Measurements from ENCODE around the gene TMEM203. TPM values are rescaled to one million over a fixed set of nuclear protein-coding genes. Genes with fewer than 3 reads are reported as not detected.

Gene TMEM203
- total and polyA plus RNA-seq, 2 of the 13 experiments (the other 11 are each of a cell fraction or from before 2014, with no cell fraction given): 23.4 to 36.7 TPM

DNA sequence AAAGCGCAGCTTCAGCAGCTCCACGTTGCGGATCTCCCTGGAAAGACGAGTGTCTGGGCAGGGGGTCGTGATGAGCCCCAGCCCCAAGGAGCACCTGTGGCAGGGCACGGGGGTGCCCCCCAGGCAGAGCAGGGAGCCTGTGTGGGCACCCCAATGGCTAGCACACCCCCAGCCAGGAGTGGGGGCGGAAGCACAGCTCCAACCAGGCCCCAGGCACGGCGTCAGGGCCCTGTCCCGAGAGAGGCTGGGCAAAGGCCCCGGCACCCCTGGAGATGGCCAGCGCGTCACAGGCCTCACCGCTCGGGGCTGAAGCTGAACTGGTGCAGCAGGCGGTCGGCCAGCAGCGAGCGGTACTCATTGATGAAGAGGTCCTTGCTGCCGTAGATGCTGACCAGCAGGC, 25.0 kb downstream of the TMEM203 start:
- Histone ChIP-seq H3K4me1 (ENCODE audit: insufficient read depth, low read length) (no peaks in the 10 kb centered on the region), H4K20me1 (ENCODE audit: insufficient read depth, low read length) (no peaks in the 10 kb centered on the region), H3K9ac (ENCODE audit: insufficient read depth, low read depth, low read length) (no peak overlapping the region), H3K79me2 (ENCODE audit: insufficient read depth, low read length) (no peaks in the 10 kb centered on the region), H3K27me3 (ENCODE audit: control insufficient read depth in 1 of 2, insufficient read depth in 2 of 2, low read length in 2 of 2) (no peaks in the 10 kb centered on the region), H3K4me3 (replicated peaks in 1 of 3; ENCODE audit: insufficient read depth in 1 of 3, low read depth in 2 of 3, low read length in 3 of 3) (no peak overlapping the region), H3K4me2 (ENCODE audit: low read depth, low read length) (no peak overlapping the region), H2AFZ (ENCODE audit: low read length) (no peak overlapping the region), H3K36me3 (replicated peaks in 1 of 2; ENCODE audit: control insufficient read depth in 1 of 2, insufficient read depth in 2 of 2, low read length in 2 of 2) (peaks cover 24 to 30% of the 10 kb centered on the region in 2 experiments; a peak in 4 of 5 replicates), H3K9me3 (ENCODE audit: low read length) (no peaks in the 10 kb centered on the region), H3K27ac (ENCODE audit: extremely low read length, insufficient read depth, low read length) (no peak overlapping the region)
- ChIA-PET POLR2A (no interaction called here), CTCF (ENCODE audit: low intra/inter-chr PET ratio, low total read pairs) (no interaction called here)
- DNase-seq (ENCODE audit: low spot score) (no peak), ATAC-seq (no peak), FAIRE-seq (no peak)
- in situ Hi-C loops (cut with HindIII; ENCODE audit: extremely low pct_ligation_motif_present, low pct_unique_long_range_greater_than_20kb) (no loop called here), intact Hi-C loops (cut with micrococcal nuclease; ENCODE audit: unreplicated experiment) (no loop called here)
- WGBS (ENCODE audit: low lambda C conversion rate): 100% methylated on average over 8 of the region's 20 CpGs
- BruUV-seq (replicated peaks): no TSS peak
- TF ChIP-seq PAX8 (CRISPR knock-in tag; IDR thresholded peaks at IDR 0.05; ENCODE audit: borderline replicate concordance) (no peak), ZNF441 (CRISPR knock-in tag; IDR thresholded peaks at IDR 0.05; ENCODE audit: borderline replicate concordance) (no peak), ZNF383 (CRISPR knock-in tag; IDR thresholded peaks at IDR 0.05; ENCODE audit: borderline replicate concordance) (no peak), ZNF761 (CRISPR knock-in tag; conservative IDR thresholded peaks at IDR 0.05) (no peak), NCOA1 (CRISPR knock-in tag; IDR thresholded peaks at IDR 0.05) (no peak), ELF1 (CRISPR knock-in tag; IDR thresholded peaks at IDR 0.05) (no peak), SMAD3 (CRISPR knock-in tag; IDR thresholded peaks at IDR 0.05) (no peak), ZKSCAN1 (IDR thresholded peaks at IDR 0.05; ENCODE audit: low read length) (no peak), ARID5B (CRISPR knock-in tag; IDR thresholded peaks at IDR 0.05) (no peak), ZNF792 (CRISPR knock-in tag; IDR thresholded peaks at IDR 0.05) (no peak), CBX2 (IDR thresholded peaks at IDR 0.05; ENCODE audit: low read depth, low read length) (no peak), CBX2 (CRISPR knock-in tag; IDR thresholded peaks at IDR 0.05; ENCODE audit: low read depth) (no peak), ZNF343 (CRISPR knock-in tag; IDR thresholded peaks at IDR 0.05) (no peak)
- TF ChIP-seq, protein P1, sequence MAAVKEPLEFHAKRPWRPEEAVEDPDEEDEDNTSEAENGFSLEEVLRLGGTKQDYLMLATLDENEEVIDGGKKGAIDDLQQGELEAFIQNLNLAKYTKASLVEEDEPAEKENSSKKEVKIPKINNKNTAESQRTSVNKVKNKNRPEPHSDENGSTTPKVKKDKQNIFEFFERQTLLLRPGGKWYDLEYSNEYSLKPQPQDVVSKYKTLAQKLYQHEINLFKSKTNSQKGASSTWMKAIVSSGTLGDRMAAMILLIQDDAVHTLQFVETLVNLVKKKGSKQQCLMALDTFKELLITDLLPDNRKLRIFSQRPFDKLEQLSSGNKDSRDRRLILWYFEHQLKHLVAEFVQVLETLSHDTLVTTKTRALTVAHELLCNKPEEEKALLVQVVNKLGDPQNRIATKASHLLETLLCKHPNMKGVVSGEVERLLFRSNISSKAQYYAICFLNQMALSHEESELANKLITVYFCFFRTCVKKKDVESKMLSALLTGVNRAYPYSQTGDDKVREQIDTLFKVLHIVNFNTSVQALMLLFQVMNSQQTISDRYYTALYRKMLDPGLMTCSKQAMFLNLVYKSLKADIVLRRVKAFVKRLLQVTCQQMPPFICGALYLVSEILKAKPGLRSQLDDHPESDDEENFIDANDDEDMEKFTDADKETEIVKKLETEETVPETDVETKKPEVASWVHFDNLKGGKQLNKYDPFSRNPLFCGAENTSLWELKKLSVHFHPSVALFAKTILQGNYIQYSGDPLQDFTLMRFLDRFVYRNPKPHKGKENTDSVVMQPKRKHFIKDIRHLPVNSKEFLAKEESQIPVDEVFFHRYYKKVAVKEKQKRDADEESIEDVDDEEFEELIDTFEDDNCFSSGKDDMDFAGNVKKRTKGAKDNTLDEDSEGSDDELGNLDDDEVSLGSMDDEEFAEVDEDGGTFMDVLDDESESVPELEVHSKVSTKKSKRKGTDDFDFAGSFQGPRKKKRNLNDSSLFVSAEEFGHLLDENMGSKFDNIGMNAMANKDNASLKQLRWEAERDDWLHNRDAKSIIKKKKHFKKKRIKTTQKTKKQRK (IDR thresholded peaks at IDR 0.05; ENCODE audit: low read length): no peak
- TF ChIP-seq, protein P2, sequence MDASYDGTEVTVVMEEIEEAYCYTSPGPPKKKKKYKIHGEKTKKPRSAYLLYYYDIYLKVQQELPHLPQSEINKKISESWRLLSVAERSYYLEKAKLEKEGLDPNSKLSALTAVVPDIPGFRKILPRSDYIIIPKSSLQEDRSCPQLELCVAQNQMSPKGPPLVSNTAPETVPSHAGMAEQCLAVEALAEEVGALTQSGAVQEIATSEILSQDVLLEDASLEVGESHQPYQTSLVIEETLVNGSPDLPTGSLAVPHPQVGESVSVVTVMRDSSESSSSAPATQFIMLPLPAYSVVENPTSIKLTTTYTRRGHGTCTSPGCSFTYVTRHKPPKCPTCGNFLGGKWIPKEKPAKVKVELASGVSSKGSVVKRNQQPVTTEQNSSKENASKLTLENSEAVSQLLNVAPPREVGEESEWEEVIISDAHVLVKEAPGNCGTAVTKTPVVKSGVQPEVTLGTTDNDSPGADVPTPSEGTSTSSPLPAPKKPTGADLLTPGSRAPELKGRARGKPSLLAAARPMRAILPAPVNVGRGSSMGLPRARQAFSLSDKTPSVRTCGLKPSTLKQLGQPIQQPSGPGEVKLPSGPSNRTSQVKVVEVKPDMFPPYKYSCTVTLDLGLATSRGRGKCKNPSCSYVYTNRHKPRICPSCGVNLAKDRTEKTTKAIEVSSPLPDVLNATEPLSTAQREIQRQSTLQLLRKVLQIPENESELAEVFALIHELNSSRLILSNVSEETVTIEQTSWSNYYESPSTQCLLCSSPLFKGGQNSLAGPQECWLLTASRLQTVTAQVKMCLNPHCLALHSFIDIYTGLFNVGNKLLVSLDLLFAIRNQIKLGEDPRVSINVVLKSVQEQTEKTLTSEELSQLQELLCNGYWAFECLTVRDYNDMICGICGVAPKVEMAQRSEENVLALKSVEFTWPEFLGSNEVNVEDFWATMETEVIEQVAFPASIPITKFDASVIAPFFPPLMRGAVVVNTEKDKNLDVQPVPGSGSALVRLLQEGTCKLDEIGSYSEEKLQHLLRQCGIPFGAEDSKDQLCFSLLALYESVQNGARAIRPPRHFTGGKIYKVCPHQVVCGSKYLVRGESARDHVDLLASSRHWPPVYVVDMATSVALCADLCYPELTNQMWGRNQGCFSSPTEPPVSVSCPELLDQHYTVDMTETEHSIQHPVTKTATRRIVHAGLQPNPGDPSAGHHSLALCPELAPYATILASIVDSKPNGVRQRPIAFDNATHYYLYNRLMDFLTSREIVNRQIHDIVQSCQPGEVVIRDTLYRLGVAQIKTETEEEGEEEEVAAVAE (CRISPR knock-in tag; IDR thresholded peaks at IDR 0.05; ENCODE audit: borderline replicate concordance): no peak
